A549 (cell line): Measurements from ENCODE around the gene DDX17. TPM values are rescaled to one million over a fixed set of nuclear protein-coding genes. Genes with fewer than 3 reads are reported as not detected.

Experiments used
- ATAC-seq, 2 experiments: fragments of 200-7000 bp in 1 of 2; fragments of >200 bp in 1 of 2; cut with Nextera tagmentation in 1 of 2; cut with Tn5 transposase in 1 of 2; 3 replicates each; pipeline versions ENCODE4 v1.8.0 to v1.9.1; 2018 to 2020; ENCODE audit warnings: mild to moderate bottlenecking in 1 of 2, moderate library complexity in 1 of 2
- CTCF ChIA-PET: fragments of 300-600 bp; sonication (Branson Sonifier 250); formaldehyde crosslinking; extraction: SDS; loops from one replicate; lab custom pipeline; 2021; ENCODE audit warnings: antibody characterized with exemption, inconsistent platforms; lab: Yijun Ruan, JAX
- POLR2A ChIA-PET: fragments of 350-600 bp; formaldehyde crosslinking; extraction: SDS; loops from one replicate; lab custom pipeline; 2021; ENCODE audit warnings: antibody characterized with exemption, inconsistent platforms; lab: Yijun Ruan, JAX
- DNase-seq, 2 experiments: peaks; one replicate each; pipeline versions ENCODE4 v3.0.0 to v3.0.0-alpha.2; 2011 to 2016; ENCODE audit warnings: low read depth in 1 of 2, low spot score in 1 of 2
- FAIRE-seq: peaks from 2 replicates; lab custom pipeline; 2011; peaks lifted over from hg19 to GRCh38; lab: Jason Lieb, UNC
- H3K27ac ChIP-seq, 2 experiments: fragments of >200 bp; sonication (Bioruptor Twin); formaldehyde crosslinking; 3 replicates each; pipeline ENCODE4 v1.5.1; 2016 to 2017
- H3K4me1 ChIP-seq: fragments of >200 bp; sonication (Bioruptor Twin); formaldehyde crosslinking; 3 replicates; pipeline ENCODE4 v1.6.1; 2016
- H3K4me2 ChIP-seq: fragments of >200 bp; sonication (Bioruptor Twin); formaldehyde crosslinking; 3 replicates; pipeline ENCODE4 v1.6.1; 2016
- H3K4me3 ChIP-seq: fragments of >200 bp; sonication (Bioruptor Twin); formaldehyde crosslinking; 3 replicates; pipeline ENCODE4 v1.5.1; 2016
- H3K9me3 ChIP-seq: fragments of >200 bp; sonication (Bioruptor Twin); formaldehyde crosslinking; 3 replicates; pipeline ENCODE4 v1.6.1; 2016
- CEBPB ChIP-seq, 2 experiments: fragments of >200 bp in 1 of 2; sonication (Bioruptor Twin) in 1 of 2; formaldehyde crosslinking in 1 of 2; IDR thresholded peaks; 2 replicates each; pipeline ENCODE4 v1.6.1; 2012 to 2016
- EHF ChIP-seq: fragments of 250-450 bp; sonication (Bioruptor Pico); IDR thresholded peaks from 2 replicates; pipeline ENCODE4 v1.5.0; 2020; ENCODE audit warnings: mild to moderate bottlenecking
- EP300 ChIP-seq, 2 experiments: fragments of >200 bp; sonication (Bioruptor Twin); formaldehyde crosslinking; IDR thresholded peaks; 2 replicates in 1 of 2; 3 replicates in 1 of 2; pipeline ENCODE4 v1.6.1; 2016 to 2017
- ESRRA ChIP-seq: fragments of 150-350 bp; IDR thresholded peaks from 2 replicates; pipeline ENCODE4 v1.6.1; 2014; ENCODE audit warnings: mild to moderate bottlenecking, low read length, borderline replicate concordance
- MYC ChIP-seq: IDR thresholded peaks from 2 replicates; pipeline ENCODE4 v1.6.1; 2012; ENCODE audit warnings: mild to moderate bottlenecking, inconsistent platforms, low read length, improper control_type of control experiment, borderline replicate concordance
- NPAS2 ChIP-seq: fragments of 250-450 bp; sonication (Bioruptor Pico); IDR thresholded peaks from 2 replicates; pipeline ENCODE4 v1.8.0; 2022; ENCODE audit warnings: mild to moderate bottlenecking, moderate library complexity, borderline replicate concordance
- POLR2AphosphoS2 ChIP-seq: conservative IDR thresholded peaks from 2 replicates; pipeline ENCODE4 v1.6.1; 2012; ENCODE audit warnings: low read length, improper control_type of control experiment, inconsistent platforms
- RAD21 ChIP-seq, 2 experiments: fragments of >200 bp in 1 of 2; sonication (Bioruptor Twin) in 1 of 2; formaldehyde crosslinking in 1 of 2; IDR thresholded peaks in 1 of 2; conservative IDR thresholded peaks in 1 of 2; 2 replicates in 1 of 2; 3 replicates in 1 of 2; pipeline ENCODE4 v1.6.1; 2012 to 2018; ENCODE audit warnings: inconsistent platforms in 1 of 2
- RCOR1 ChIP-seq: fragments of 150-350 bp; IDR thresholded peaks from 2 replicates; pipeline ENCODE4 v1.6.1; 2014; ENCODE audit warnings: antibody characterized with exemption, low read length, low read depth
- RNF2 ChIP-seq: fragments of 200-600 bp; sonication (generic); IDR thresholded peaks from 2 replicates; pipeline ENCODE4 v1.6.1; 2016; ENCODE audit warnings: low read depth, mild to moderate bottlenecking, antibody characterized with exemption, moderate library complexity, borderline replicate concordance
- SREBF2 ChIP-seq: fragments of 450-650 bp; IDR thresholded peaks from 2 replicates; pipeline ENCODE4 v1.6.1; 2014; ENCODE audit warnings: mild to moderate bottlenecking, moderate library complexity
- TFCP2L1 ChIP-seq: fragments of 250-450 bp; sonication (Bioruptor Pico); IDR thresholded peaks from 2 replicates; pipeline ENCODE4 v1.5.0; 2021; ENCODE audit warnings: mild to moderate bottlenecking
- TP53 ChIP-seq: fragments of 250-450 bp; sonication (Bioruptor Pico); IDR thresholded peaks from 2 replicates; pipeline ENCODE4 v1.5.0; 2021; ENCODE audit warnings: mild to moderate bottlenecking, moderate library complexity
- ZC3H11A ChIP-seq: fragments of 450-650 bp; IDR thresholded peaks from 2 replicates; pipeline ENCODE4 v1.6.1; 2014; ENCODE audit warnings: antibody characterized with exemption, mild to moderate bottlenecking
- ZNF302 ChIP-seq: fragments of 250-450 bp; sonication (Bioruptor Pico); IDR thresholded peaks from 2 replicates; pipeline ENCODE4 v1.9.0; 2021; ENCODE audit warnings: inconsistent platforms, mild to moderate bottlenecking, moderate library complexity
- WGBS: methylation state at CpG from one replicate; pipeline ENCODE4 v1.1.6; 2017; ENCODE audit errors: missing lambda C conversion rate; 5-methylcytosine and 5-hydroxymethylcytosine counted together
- polyA plus RNA-seq, 4 experiments: library from polyadenylated mRNA; depleted of rRNA in 3 of 4; stranded (reverse); fragments of >200 nt; fragmentation: RNase III in 1 of 4; extraction: RNeasy Plus Mini Kit Qiagen cat#74134 plus additional on column Dnase treatment in 1 of 4; gene quantifications; 2 replicates in 3 of 4; 3 replicates in 1 of 4; pipeline ENCODE4 v1.2.3, GENCODE V29; 2011 to 2017
- TF ChIP-seq, protein P1 (sequence below): fragments of >200 bp; sonication (Bioruptor Twin); formaldehyde crosslinking; IDR thresholded peaks from 3 replicates; pipeline ENCODE4 v1.5.1; 2016
- TF ChIP-seq, protein P2 (sequence below): fragments of >200 bp; sonication (Bioruptor Twin); formaldehyde crosslinking; IDR thresholded peaks from 3 replicates; pipeline ENCODE4 v1.6.1; 2016

Gene DDX17
- polyA plus RNA-seq, 2 of the 4 experiments (the other 2 are of a cell fraction), result 117 to 292 TPM

DNA sequence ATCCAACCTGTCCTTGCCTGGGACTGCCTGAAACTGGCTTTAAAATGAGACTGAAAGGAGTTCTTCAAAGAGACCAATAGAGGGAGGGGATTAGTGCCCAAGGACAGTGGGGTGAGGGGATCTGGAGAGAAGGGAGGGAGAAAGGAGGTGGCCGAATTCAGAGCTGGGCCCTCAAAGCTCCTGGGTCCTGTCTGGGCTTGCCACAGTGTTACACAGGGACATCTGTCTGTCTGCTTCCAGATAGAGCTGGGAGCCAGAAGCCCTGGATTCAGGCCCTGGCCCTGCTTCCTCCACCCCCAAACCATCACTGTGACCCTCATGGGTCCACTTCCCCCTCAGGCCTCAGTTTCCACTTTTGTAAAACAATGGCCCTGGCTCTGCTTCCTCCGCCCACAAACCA, 54.7 kb downstream of the DDX17 start:
- FAIRE-seq (no peak), ATAC-seq (no peak), DNase-seq (no peak)
- H3K4me3 ChIP-seq, result no peak overlapping the region
- WGBS, result 75% methylated on average over 2 of the region's 2 CpGs
- TF ChIP-seq RCOR1 (no peak), TFCP2L1 (CRISPR knock-in tag) (no peak), EP300 (IDR thresholded peaks at IDR 0.05) (no peak), NPAS2 (no peak), RAD21 (conservative IDR thresholded peaks at IDR 0.05 in 1 of 2, IDR thresholded peaks at IDR 0.05 in 1 of 2) (no peak), CEBPB (IDR thresholded peaks at IDR 0.05) (no peak), SREBF2 (no peak)
- peak overlapping the region in 1 of 2 experiments; percentile 42; a peak in 1 of 6 replicates for H3K27ac ChIP-seq
- ChIA-PET CTCF (interaction anchor here (0.7 to 1.2 kb wide), 3 partner anchors 9 to 97 kb away, joined by 3 to 4 read pairs (median 3); no protein-coding TSS in a partner anchor), POLR2A (no interaction called here)
- no peak overlapping the region for H3K4me2 ChIP-seq
- H3K9me3 ChIP-seq, result no peaks in the 10 kb centered on the region
- no peaks in the 10 kb centered on the region; the same call in 2 of the 3 replicates for H3K4me1 ChIP-seq

- POLR2A ChIA-PET, result no interaction called here
- H3K4me3 ChIP-seq, result no peak overlapping the region
- H3K9me3 ChIP-seq, result no peaks in the 10 kb centered on the region
- ATAC-seq, result peak in 1 of 2 experiments; percentile 19; a peak in 2 of 6 replicates
- no peak overlapping the region for H3K27ac ChIP-seq
- no peak for DNase-seq
- WGBS, result 59% methylated on average over 11 of the region's 11 CpGs
- no peaks in the 10 kb centered on the region; the same call in 2 of the 3 replicates for H3K4me1 ChIP-seq
- CTCF ChIA-PET, result no interaction called here
- TF ChIP-seq, protein P1, sequence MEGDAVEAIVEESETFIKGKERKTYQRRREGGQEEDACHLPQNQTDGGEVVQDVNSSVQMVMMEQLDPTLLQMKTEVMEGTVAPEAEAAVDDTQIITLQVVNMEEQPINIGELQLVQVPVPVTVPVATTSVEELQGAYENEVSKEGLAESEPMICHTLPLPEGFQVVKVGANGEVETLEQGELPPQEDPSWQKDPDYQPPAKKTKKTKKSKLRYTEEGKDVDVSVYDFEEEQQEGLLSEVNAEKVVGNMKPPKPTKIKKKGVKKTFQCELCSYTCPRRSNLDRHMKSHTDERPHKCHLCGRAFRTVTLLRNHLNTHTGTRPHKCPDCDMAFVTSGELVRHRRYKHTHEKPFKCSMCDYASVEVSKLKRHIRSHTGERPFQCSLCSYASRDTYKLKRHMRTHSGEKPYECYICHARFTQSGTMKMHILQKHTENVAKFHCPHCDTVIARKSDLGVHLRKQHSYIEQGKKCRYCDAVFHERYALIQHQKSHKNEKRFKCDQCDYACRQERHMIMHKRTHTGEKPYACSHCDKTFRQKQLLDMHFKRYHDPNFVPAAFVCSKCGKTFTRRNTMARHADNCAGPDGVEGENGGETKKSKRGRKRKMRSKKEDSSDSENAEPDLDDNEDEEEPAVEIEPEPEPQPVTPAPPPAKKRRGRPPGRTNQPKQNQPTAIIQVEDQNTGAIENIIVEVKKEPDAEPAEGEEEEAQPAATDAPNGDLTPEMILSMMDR, result no peak
- TF ChIP-seq EHF (CRISPR knock-in tag) (no peak), ZC3H11A (no peak), RNF2 (no peak), SREBF2 (no peak), POLR2AphosphoS2 (no peak)
- TF ChIP-seq, protein P2, sequence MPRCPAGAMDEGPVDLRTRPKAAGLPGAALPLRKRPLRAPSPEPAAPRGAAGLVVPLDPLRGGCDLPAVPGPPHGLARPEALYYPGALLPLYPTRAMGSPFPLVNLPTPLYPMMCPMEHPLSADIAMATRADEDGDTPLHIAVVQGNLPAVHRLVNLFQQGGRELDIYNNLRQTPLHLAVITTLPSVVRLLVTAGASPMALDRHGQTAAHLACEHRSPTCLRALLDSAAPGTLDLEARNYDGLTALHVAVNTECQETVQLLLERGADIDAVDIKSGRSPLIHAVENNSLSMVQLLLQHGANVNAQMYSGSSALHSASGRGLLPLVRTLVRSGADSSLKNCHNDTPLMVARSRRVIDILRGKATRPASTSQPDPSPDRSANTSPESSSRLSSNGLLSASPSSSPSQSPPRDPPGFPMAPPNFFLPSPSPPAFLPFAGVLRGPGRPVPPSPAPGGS, result no peak
- TF ChIP-seq, all 56 proteins: peak for 0
- no peak overlapping the region for H3K4me2 ChIP-seq
- no peak for FAIRE-seq
Observed at GRCh38 chr22:38450234-38450797, 55.8 kb downstream of the DDX17 start.

GRCh38 chr22:38449776-38450175, 56.3 kb downstream of the DDX17 start:
- ATAC-seq, result no peak
- POLR2A ChIA-PET, result no interaction called here
- FAIRE-seq, result no peak

More at GRCh38 chr22:38449776-38450175, 56.3 kb downstream of the DDX17 start:
- H3K4me3 ChIP-seq, result no peak overlapping the region
- no peaks in the 10 kb centered on the region for H3K9me3 ChIP-seq
- TF ChIP-seq ESRRA, result no peak
- TF ChIP-seq EHF (CRISPR knock-in tag), result no peak
- TF ChIP-seq MYC, result no peak
- TF ChIP-seq NPAS2, result no peak
- no peak for TF ChIP-seq ZNF302
- TF ChIP-seq, protein P2, result no peak
- TF ChIP-seq TP53 (CRISPR knock-in tag), result no peak
- TF ChIP-seq RCOR1, result no peak
- H3K4me1 ChIP-seq, result no peaks in the 10 kb centered on the region; the same call in 2 of the 3 replicates
- WGBS, result 40% methylated on average over 9 of the region's 18 CpGs
- no peak overlapping the region for H3K27ac ChIP-seq
- H3K4me2 ChIP-seq, result no peak overlapping the region
- CTCF ChIA-PET, result no interaction called here
- no peak for DNase-seq
